GM19463 (cell line): ENCODE results near the gene CDY2B.
"Not testable (repeated sequence)": the region's sequence is repeated elsewhere in the genome, so short reads cannot be mapped to it uniquely, and the experiment has no call there.

Experiments
- ATAC-seq: cut with Tn5 transposase; IDR thresholded peaks from one replicate; pipeline ENCODE4 v1.9.1; 2021; ENCODE audit warnings: mild to moderate bottlenecking, moderate library complexity; ENCODE audit not compliant: unreplicated experiment

Gene CDY2B, protein sequence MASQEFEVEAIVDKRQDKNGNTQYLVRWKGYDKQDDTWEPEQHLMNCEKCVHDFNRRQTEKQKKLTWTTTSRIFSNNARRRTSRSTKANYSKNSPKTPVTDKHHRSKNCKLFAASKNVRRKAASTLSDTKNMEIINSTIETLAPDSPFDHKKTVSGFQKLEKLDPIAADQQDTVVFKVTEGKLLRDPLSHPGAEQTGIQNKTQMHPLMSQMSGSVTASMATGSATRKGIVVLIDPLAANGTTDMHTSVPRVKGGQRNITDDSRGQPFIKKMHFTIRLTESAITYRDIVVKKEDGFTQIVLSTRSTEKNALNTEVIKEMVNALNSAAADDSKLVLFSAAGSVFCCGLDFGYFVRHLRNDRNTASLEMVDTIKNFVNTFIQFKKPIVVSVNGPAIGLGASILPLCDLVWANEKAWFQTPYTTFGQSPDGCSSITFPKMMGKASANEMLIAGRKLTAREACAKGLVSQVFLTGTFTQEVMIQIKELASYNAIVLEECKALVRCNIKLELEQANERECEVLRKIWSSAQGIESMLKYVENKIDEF

DNA sequence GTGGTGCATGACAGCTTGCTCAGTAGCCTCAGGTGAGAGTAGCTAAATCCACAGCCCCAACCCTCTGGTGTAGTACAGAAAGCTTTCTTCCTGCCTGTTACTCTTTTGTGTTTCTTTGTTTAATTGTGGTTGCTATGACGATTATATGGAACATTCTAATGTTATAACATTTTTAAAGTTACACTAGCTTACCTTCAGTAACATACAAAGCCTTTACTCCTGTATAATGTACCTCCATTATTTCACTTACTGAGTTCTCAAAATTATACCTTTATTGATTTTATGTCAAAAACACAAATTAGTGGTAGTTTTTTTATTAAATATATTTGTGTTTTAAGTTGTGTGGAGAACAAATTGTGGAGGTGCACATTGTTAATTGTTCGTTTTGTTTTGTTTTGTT lies at the start of gene CDY2B:
CDY2B (minus strand) TSS at position 101 of the 400 bp plus-strand sequence. CDS start 328 bp downstream, outside the sequence.
- not testable (repeated sequence) for ATAC-seq

DNA sequence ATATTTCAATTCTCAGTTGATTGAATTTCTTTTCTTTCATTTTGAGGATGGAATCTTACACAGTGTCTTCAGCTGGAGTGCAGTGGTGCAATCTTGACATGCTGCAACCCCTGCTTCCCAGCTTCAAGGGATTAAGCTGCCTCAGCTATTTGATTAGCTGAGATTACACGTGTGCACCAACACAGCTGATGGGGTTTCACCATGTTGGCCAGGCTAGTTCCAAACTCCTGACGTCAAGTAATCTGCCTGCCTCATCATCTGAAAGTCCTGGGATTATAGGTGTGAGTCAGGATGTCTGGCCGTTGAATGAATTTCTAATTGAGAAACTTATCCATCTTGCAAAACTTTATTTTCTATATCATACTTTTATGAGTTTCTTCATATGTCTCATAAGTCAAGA lies 28.0 kb upstream of the CDY2B start:
- ATAC-seq, result not testable (repeated sequence)

DNA sequence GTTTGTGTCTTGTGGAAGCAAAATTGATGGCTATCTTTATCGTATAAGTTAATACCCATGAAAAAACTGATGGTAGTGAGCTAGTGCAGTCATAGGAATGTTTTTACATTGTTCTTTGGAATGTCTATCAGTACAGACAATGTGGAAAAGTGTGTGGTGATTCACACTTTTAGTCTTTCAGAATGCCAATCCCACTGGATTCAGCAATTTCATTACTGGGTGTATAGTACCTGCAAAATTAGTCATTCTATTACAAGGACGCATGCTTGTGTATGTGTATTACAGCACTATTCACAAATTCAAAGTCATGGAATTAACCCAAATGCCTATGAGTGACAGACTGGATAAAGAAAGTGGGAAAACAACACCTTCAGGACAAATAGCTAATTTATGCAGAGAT lies 27.3 kb upstream of the CDY2B start:
- not testable (repeated sequence) for ATAC-seq

DNA sequence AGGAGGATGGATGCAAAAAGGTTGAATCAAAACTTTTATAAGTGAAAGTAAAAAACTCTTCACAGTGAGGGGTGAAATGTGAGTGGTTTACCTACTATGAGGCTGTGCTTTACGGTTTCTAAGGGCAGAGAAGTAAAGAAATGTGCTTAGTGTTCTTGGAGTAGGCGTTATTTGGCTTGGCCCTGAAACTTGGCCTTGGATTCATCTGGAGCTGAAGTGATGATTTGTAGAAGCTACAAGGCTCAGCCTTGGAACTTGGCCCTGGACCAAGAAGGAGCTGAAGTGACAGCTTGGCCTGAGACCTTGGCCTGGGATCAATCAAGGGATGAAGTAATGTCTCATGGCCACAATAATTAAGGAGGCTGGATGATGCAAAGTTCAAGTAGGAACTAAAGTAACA lies 1.7 kb upstream of the CDY2B start:
- ATAC-seq, result not testable (repeated sequence)

DNA sequence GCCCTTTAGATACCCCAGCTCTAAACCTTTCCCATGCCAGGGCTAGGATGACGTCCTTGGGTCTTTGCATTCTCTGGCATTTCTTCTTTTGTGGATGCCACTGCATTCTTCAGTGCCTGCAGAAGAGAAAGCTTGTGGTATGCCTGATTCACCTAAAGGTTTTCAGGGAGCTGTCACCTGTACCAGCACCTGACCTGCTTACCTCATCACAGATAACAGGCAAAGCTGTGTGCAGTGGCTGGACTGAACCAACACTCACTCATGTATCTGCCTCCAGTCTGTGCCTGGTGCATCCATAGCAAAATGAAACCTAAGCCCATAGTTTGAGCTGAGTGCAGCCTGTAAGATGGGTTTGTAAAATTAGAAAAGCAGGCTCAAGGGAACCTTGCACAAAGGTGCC lies 3.3 kb downstream of the CDY2B start:
- ATAC-seq, result not testable (repeated sequence)

DNA sequence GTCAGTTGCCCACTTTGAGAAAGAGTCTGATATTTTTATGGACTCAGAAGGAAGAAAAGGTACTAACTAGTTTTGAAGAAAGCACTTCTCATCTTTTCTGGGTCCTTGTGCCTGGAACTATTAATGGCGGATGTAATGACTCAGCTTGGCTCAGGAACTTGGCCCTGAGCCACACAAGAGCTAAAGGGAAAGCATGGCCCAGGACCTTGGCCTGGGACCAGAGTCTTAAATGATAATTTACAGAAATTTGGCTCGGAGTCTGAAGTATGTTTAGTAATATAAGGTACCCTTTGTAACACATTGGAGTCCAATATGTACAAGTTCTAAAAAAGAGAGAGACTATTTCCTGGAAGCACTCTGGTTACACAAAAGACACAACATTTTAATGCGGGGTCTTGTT lies 4.6 kb downstream of the CDY2B start:
- ATAC-seq, result not testable (repeated sequence)

DNA sequence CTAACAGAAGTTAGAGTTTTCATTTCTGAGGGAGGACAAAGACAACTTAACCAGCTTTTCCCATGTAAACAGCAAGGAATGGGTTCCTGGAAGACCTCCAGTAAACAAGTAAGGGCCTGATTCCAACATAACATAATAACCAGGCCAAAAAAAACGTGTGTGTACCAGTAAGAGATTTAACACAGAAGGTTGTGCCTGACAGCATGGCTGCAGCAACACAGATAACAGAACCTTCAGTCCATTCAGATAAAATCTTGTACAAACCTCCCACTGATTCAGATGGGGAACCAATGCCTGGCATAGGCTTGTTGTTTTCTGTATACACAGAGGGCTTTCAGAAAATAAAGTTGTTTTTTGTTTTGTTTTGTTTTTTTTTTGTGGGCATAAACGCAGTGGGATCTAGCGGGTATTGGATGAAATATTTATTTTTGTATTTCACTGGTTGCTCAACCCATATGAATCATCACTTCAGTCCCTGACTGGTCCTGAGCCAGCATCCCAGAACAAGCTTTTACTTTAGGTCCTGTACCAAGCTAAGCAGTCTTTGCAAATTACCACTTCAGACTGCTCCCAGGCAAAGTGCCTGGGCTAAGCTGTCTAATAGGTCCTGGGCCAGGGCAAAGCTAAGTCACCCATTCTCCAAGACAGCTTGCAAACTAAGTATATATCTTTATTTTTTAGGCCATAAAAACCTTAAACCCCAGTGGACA lies 8.7 kb downstream of the CDY2B start:
- not testable (repeated sequence) for ATAC-seq

DNA sequence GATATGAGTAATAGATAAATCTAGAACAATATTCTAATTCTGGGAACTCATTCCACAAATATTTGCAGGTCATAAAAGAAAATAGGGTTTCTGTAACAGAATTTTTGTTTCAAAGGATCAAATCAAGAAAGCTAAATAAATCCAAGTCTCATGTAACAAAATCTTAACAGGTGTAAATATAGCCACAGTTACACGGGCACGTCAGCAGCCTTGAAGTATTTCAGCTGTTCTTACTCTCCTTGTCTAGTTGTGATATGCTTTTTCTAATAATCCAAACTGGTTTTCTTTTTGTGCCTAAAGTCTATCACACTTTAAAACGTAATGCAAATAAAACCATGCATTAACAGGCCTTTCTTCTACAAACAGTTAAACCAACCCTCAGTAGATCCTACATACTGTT lies 9.3 kb downstream of the CDY2B start:
- ATAC-seq, result not testable (repeated sequence)

DNA sequence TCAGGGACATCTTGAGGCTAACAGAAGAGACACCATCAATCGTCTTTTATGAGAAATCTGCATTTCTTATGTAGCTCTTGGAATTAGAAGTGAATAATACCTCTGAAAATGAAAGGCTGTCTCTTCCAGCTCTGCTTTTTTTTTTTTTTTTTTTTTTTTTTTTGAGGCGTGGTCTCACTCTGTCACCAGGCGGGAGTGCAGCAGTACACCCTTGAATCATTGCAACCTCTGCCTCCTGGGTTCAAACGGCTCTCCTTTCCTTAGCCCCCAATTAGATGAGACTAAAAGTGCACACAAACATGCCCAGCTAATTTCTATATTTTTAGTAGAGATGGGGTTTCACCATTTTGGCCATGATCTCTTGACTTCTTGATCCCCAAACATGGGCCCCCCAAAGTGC lies 12.2 kb downstream of the CDY2B start:
- ATAC-seq, result not testable (repeated sequence)

DNA sequence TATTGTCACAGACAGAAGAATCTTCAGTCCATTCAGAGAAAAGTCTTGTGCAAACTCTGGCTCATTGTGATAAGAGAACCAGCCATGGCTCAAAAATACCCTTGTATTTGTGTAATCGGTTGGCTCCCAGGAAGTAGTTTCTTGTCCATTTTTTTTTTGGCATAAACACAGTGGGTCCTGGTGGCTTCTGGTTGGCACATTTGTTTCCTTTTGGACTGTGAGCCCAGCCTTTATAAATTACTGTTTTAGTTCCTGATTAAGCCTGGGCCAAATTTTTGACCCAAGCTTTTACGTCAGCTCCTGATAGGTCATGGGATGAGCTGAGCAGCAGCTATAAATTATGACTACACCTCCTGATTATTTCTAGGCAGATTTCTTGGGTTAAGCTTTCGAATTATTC lies 19.4 kb downstream of the CDY2B start:
- not testable (repeated sequence) for ATAC-seq

DNA sequence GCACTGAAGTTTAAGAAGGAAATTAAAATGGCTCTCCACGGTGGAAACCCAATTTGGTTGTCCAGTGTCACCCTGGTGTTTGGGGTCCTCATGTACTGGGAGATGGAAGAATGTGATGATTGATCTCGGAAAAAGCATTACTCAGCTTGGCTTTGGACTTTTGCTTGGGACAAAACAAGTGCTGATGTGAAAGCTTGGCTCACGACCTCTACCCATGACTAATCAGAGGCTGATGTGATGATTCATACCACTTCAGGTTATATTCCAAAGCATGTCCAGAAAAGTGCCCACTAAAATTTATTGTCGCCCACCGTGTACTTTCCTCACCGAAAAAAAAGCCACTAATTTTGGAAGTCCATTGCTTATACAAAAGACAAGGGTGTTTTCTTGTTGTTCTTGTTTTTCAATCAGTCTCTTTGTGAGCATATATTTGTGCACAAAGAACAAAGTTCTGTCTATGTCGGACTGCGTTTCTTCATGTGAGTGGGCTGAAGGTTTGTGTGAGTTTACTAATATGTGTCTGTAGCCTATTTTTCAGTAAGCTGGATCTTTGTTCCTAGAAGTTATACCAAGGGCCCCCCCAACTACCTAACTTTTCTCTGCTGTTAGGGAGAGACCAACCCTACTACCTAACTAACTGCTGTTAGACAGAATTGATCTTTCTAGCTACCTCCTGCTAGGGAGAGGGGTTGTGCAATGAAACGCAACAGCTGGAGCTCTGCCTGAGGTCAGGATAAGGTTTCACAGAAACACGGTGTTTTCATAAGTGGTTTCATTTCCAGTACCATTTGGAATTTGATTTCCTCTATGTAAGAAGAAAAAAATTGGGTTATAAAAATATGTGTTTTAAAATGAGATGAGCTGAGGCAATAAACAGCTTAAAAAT lies 22.8 kb downstream of the CDY2B start:
- not testable (repeated sequence) for ATAC-seq

DNA sequence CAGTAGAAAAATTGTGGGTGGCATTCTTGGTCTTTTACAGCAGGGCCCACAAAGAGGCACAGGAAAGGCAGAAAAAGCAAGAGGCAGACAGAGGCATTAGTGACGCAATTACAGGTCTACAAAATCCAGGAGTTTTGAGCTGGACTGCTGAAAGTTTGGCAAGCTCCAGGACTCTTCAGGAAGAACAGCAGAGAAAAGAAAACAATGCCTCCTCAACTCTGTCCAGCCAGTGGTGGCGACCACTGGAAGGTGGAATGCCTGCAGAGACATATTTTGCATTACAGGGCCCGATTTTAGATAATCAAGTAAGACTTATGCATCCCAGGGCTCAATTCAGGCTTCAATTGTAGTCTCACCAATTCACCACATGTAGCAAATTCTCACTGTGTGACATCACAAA lies 23.5 kb downstream of the CDY2B start:
- ATAC-seq, result not testable (repeated sequence)

DNA sequence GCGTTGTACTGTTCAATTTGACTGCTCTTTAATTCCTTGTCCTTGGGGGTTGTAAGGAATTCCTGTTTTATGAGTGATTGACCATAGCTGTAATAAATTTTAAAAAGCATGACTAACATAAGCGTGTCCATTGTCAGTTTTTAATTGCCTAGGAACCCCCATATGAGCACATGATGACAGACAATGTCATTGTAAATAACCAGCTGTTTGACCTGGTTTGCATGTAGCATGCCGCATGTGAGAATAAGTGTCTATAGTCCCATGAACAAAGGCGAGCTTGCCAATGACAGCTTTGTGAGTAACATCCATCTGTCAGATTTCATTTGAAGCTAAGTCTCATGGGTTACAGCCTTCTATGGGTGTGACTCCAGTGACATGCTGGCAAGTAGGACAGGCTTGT lies 30.9 kb downstream of the CDY2B start:
- ATAC-seq, result not testable (repeated sequence)

DNA sequence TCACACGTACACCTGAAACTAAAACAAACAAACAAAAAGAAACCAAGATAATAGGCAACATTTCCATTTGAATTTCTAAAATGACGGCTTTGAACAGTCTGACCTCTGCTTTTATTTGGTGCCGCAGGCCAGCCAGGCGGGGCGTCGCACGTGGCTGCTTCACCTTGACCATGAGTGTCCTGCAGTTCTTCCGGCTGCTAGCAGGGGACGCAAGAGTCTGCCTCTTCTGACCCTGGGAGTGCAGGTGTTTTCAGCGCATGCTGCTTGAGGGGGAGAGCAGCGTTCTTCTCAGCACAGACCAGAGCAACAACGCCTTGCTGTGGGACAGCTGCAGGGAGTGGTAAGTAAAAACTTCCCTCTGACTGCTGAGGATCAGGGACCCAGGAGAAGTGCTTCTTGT lies 47.9 kb downstream of the CDY2B start:
- not testable (repeated sequence) for ATAC-seq
